Erythroblast (primary cell): ENCODE results near the gene FXR1.
"Not testable (repeated sequence)": the region's sequence is repeated elsewhere in the genome, so short reads cannot be mapped to it uniquely, and the experiment has no call there.

Experiments used
- DNase-seq, 2 experiments: peaks; one replicate each; lab custom pipeline; 2025; lab: John Stamatoyannopoulos, UW
- GATA1 ChIP-seq: IDR thresholded peaks from 2 replicates; pipeline ENCODE4 v1.6.1; 2011; ENCODE audit warnings: low read depth, mild to moderate bottlenecking, control low read depth, low read length, moderate library complexity
- POLR2A ChIP-seq: IDR thresholded peaks from 2 replicates; pipeline ENCODE4 v1.6.1; 2011; ENCODE audit warnings: mild to moderate bottlenecking, low read length

The FXR1 gene

DNA sequence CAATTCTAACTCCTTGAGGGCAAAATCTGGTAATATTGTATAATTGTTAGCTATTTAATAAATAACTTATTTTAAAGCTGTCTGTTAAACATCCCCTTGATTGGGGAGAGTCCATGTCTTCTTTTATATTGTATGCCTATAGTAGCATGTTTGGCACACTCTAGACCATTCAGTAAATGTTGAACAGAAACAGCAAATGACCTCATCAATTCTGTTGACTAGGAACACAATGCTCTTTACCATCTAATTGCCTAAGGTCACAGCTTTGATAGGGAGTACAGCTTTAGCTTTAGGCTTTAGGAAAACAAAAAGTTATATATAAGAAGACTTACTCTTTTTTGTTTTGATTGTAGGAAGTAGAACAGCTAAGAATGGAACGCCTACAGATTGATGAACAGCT, 50.1 kb downstream of the FXR1 start:
- DNase-seq = no peak
- no peak for TF ChIP-seq GATA1
- no peak for TF ChIP-seq POLR2A

GRCh38 chr3:180970931-180971330, 58.5 kb downstream of the FXR1 start:
- DNase-seq = no peak
- no peak for TF ChIP-seq GATA1
- TF ChIP-seq POLR2A = no peak

DNA sequence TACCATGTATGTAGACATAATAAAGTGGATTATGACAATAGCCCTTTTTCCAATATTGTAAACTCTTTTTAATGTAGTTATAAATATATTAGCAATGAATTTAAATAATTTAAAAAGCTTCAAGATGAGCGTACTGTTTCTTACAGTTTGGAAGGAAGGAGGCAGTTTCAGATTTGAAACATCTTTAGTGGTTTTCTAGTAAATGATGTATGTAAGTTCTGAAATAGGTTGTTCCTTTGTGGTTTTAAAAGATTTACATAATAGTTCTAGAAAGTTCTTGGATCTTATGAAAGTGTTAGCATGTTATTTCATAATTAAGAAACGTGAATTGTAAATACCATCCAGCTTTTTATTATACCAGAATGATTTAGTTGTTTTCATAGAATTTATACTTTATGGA, 61.1 kb downstream of the FXR1 start:
- TF ChIP-seq POLR2A = no peak
- TF ChIP-seq GATA1 = no peak
- no peak for DNase-seq

DNA sequence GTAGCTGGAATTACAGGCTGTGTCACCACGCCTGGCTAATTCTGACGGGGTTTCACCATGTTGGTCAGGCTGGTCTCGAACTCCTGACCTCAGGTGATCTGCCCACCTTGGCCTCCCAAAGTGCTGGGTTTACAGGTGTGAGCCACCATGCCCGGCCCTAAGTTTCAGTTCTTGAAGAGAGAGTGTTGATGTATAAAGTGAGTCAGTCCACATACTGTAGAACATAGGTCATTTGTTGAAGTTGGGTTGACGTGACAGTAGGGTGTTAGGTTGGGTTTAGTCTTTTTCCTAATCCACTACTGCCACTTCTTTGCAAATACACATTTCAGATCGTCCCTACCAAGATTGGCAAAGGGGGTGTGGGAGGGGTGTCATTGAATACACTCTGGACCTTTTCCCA, 61.8 kb downstream of the FXR1 start:
- TF ChIP-seq GATA1 = no peak
- no peak for TF ChIP-seq POLR2A
- DNase-seq = no peak

DNA sequence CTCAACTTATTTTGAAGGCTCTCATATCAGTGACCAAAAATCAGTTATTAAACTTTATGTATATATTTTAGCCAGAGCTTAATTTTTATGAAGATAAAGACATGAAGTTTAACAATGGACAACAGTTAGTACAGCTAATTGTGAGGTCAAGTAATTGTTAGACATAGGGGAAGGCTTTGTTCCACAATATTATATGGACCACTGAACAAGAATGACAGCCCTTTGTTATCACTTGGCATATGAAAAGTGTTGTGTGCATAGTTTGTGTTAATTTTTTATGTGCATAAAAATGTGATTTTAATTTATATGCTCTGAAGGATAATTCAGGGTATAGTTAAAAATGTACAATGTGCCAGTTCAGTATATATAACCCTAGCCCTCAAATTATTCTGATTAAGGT, 65.0 kb downstream of the FXR1 start:
- TF ChIP-seq POLR2A (no peak), GATA1 (no peak)
- DNase-seq = no peak

GRCh38 chr3:180979961-180980360, 67.5 kb downstream of the FXR1 start:
- no peak for DNase-seq
- no peak for TF ChIP-seq GATA1
- no peak for TF ChIP-seq POLR2A

DNA sequence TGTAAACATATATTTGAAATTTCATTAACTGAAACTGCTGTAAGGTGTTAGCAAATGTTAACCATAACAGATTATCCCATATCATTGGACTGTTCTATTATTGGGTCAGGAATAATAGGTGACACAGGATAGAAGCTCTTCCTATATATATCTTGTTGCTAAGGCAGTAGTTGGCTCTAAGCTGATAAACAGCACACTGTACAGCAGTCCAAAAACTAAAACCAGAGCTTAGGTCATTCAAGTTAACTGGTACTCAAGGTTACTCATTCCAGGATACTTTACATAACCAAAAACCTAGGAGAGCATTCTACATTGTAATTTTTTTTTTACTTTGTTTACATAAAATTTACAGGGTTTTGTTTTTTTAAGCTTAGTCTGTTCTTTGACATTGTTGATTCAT, 68.1 kb downstream of the FXR1 start:
- peak in 1 of 2 experiments; percentile 13 for DNase-seq
- TF ChIP-seq POLR2A (no peak), GATA1 (no peak)

DNA sequence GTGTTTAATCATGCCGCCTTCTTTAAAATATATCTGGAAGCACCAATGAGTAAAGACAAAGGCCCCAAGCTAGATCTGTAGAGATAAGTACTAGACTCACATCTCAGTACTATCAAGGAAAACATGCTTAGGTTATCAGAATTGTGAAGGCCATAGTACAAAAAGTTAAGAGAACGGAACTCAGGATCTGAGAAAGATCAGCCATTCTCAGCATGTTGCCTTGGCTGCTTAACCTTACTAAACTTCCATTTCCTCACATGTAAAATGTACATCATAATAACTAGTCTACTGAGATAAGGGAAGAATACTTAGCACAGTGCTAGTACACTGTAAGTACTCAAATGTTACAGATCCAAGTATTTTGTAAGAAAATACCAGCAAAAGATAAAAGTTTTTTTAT, 69.4 kb downstream of the FXR1 start:
- peak; percentile 14 to 20 for DNase-seq
- TF ChIP-seq POLR2A = peak; percentile 13
- no peak for TF ChIP-seq GATA1

- TF ChIP-seq POLR2A = no peak
- TF ChIP-seq GATA1 = no peak
- DNase-seq = no peak
These were observed 70.7 kb downstream of the FXR1 start for GRCh38 chr3:180983136-180983535.

GRCh38 chr3:180986366-180986765, 73.9 kb downstream of the FXR1 start:
- not testable (repeated sequence) for DNase-seq

GRCh38 chr3:180987344-180987743, 74.9 kb downstream of the FXR1 start:
- TF ChIP-seq POLR2A (no peak), GATA1 (no peak)
- DNase-seq = no peak

- peak; percentile 90 for TF ChIP-seq POLR2A
- no peak for TF ChIP-seq GATA1
- DNase-seq = peak; percentile 95 to 98
These were observed 77.1 kb downstream of the FXR1 start, which contains the start of gene DNAJC19 for GRCh38 chr3:180989291-180990163. Gene DNAJC19, minus strand, starts transcription at chr3:180989736. Its CDS starts 134 bp downstream, at chr3:180989602.

GRCh38 chr3:180990505-180990904, 78.0 kb downstream of the FXR1 start:
- TF ChIP-seq POLR2A (no peak), GATA1 (no peak)
- DNase-seq = no peak

DNA sequence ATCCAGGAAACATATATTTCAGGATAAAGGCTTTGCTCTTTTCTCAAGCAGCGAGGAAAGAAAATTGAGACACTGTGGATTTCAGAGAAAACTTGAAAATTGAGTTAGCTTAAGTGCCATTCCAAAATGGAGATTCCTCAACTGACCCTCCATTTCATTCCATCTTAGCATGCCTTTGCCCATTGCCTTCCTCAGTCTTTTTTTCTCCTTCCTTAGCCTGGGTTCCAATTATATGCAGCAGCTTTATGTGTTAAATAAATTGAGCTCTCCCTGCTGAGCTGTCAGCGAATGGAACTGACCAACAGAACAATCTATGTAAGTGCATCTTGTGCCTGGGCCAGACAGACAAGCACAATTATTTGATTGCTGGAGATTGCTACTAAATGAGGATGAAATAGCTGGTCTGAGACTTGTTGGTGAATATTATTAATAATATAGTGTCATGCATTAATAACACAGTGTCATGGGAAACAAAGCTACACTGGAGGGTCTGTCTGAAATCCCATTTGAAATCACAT, 84.0 kb downstream of the FXR1 start:
- DNase-seq = no peak
- TF ChIP-seq GATA1 = no peak

GRCh38 chr3:181002331-181002730, 89.9 kb downstream of the FXR1 start:
- DNase-seq = not testable (repeated sequence)

DNA sequence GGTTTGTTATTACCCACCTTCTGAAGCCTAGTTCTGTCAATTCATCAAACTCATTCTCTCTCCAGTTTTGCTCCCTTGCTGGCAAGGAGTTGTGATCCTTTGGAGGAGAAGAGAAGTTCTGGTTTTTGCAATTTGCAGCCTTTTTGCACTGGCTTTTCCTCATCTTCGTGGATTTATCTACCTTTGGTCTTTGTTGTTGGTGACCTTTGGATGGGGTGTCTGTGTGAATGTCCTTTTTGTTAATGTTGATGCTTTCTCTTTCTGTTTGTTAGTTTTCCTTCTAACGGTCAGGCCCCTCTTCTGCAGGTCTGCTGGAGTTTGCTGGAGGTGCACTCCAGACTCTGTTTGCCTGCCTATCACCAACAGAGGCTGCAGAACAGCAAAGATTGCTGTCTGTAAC, 91.0 kb downstream of the FXR1 start:
- not testable (repeated sequence) for DNase-seq
